ENCODE data around the gene DGKB.

DNA sequence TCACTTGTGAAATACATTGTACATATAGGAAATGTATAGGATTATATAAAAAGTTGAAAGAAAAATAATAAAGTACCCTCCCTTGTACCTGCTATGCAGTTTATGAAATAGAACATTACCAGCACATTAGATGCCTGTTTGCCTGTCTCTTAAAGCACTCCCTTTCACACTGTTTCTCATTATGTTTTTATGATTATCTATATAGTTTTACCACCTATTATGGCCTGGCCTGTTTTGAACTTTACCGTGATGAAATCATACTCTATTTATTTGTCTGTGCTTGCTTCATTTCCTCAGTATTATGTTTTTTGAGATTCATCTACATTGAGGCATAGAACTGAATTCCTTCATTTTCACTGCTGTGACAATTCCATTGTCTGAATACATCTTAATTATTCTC is 41.1 kb downstream of the DGKB start:
- TF ChIP-seq, protein P1, sequence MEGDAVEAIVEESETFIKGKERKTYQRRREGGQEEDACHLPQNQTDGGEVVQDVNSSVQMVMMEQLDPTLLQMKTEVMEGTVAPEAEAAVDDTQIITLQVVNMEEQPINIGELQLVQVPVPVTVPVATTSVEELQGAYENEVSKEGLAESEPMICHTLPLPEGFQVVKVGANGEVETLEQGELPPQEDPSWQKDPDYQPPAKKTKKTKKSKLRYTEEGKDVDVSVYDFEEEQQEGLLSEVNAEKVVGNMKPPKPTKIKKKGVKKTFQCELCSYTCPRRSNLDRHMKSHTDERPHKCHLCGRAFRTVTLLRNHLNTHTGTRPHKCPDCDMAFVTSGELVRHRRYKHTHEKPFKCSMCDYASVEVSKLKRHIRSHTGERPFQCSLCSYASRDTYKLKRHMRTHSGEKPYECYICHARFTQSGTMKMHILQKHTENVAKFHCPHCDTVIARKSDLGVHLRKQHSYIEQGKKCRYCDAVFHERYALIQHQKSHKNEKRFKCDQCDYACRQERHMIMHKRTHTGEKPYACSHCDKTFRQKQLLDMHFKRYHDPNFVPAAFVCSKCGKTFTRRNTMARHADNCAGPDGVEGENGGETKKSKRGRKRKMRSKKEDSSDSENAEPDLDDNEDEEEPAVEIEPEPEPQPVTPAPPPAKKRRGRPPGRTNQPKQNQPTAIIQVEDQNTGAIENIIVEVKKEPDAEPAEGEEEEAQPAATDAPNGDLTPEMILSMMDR (conservative IDR thresholded peaks at IDR 0.05), result no peak
- TF ChIP-seq EZH2 (IDR thresholded peaks at IDR 0.05; ENCODE audit: low read depth), result no peak

All from PC-9 (cell line).